SK-N-SH treated with all-trans-retinoic acid at 6 μM for 48 hours (cell line): Measurements from ENCODE around the gene RGN.

Experiments
- ARNTL ChIP-seq: fragments of 450-650 bp; formaldehyde crosslinking; IDR thresholded peaks from 2 replicates; pipeline ENCODE4 v1.5.0; 2020; ENCODE audit warnings: low read depth, mild to moderate bottlenecking, moderate library complexity, borderline replicate concordance
- CREB5 ChIP-seq: fragments of 250-450 bp; sonication (Bioruptor Pico); IDR thresholded peaks from 2 replicates; pipeline ENCODE4 v1.5.1; 2020; ENCODE audit warnings: low read depth, mild to moderate bottlenecking, moderate library complexity
- GLIS3 ChIP-seq: fragments of 250-450 bp; sonication (Bioruptor Pico); IDR thresholded peaks from 2 replicates; pipeline ENCODE4 v1.5.0; 2020; ENCODE audit warnings: mild to moderate bottlenecking, moderate library complexity
- ISL1 ChIP-seq: fragments of 250-450 bp; sonication (Bioruptor Pico); IDR thresholded peaks from 2 replicates; pipeline ENCODE4 v2.1.2; 2022; ENCODE audit warnings: mild to moderate bottlenecking, moderate library complexity
- OSR1 ChIP-seq: fragments of 250-450 bp; sonication (Bioruptor Pico); IDR thresholded peaks from 2 replicates; pipeline ENCODE4 v1.8.0; 2022; ENCODE audit warnings: moderate library complexity, mild to moderate bottlenecking, inconsistent platforms
- PATZ1 ChIP-seq: fragments of 250-450 bp; sonication (Bioruptor Pico); IDR thresholded peaks from 2 replicates; pipeline ENCODE4 v1.8.0; 2020; ENCODE audit warnings: mild to moderate bottlenecking, moderate library complexity, borderline replicate concordance
- RARB ChIP-seq: fragments of 250-450 bp; sonication (Bioruptor Pico); IDR thresholded peaks from 2 replicates; pipeline ENCODE4 v1.8.0; 2021; ENCODE audit warnings: mild to moderate bottlenecking, moderate library complexity
- TOX ChIP-seq: fragments of 250-450 bp; sonication (Bioruptor Pico); IDR thresholded peaks from 2 replicates; pipeline ENCODE4 v1.8.0; 2021; ENCODE audit warnings: mild to moderate bottlenecking, moderate library complexity, borderline replicate concordance
- ZFP3 ChIP-seq: fragments of 250-450 bp; sonication (Bioruptor Pico); IDR thresholded peaks from 2 replicates; pipeline ENCODE4 v1.5.0; 2020; ENCODE audit warnings: mild to moderate bottlenecking, moderate library complexity
- ZFP30 ChIP-seq: fragments of 450-650 bp; formaldehyde crosslinking; IDR thresholded peaks from 2 replicates; pipeline ENCODE4 v1.5.0; 2022; ENCODE audit warnings: mild to moderate bottlenecking, moderate library complexity
- ZNF70 ChIP-seq: fragments of 450-650 bp; formaldehyde crosslinking; IDR thresholded peaks from 2 replicates; pipeline ENCODE4 v1.5.0; 2020; ENCODE audit warnings: mild to moderate bottlenecking, moderate library complexity
- ZNF8 ChIP-seq: fragments of 450-650 bp; formaldehyde crosslinking; IDR thresholded peaks from 2 replicates; pipeline ENCODE4 v1.5.0; 2020; ENCODE audit warnings: mild to moderate bottlenecking, moderate library complexity
- TF ChIP-seq, protein P1 (sequence below): fragments of 250-450 bp; sonication (Bioruptor Pico); IDR thresholded peaks from 2 replicates; pipeline ENCODE4 v1.5.0; 2020; ENCODE audit warnings: mild to moderate bottlenecking, moderate library complexity

GRCh38 chrX:47080915-47081236 is 2.6 kb downstream of the RGN start:
- TF ChIP-seq OSR1 (CRISPR knock-in tag) (no peak), ISL1 (CRISPR knock-in tag) (no peak), CREB5 (no peak), RARB (no peak), PATZ1 (CRISPR knock-in tag) (no peak), TOX (no peak), GLIS3 (CRISPR knock-in tag) (no peak), ZFP30 (CRISPR knock-in tag) (no peak), ZFP3 (CRISPR knock-in tag) (no peak), ZNF70 (no peak), ARNTL (CRISPR knock-in tag) (no peak), ZNF8 (CRISPR knock-in tag) (no peak)
- TF ChIP-seq, protein P1, sequence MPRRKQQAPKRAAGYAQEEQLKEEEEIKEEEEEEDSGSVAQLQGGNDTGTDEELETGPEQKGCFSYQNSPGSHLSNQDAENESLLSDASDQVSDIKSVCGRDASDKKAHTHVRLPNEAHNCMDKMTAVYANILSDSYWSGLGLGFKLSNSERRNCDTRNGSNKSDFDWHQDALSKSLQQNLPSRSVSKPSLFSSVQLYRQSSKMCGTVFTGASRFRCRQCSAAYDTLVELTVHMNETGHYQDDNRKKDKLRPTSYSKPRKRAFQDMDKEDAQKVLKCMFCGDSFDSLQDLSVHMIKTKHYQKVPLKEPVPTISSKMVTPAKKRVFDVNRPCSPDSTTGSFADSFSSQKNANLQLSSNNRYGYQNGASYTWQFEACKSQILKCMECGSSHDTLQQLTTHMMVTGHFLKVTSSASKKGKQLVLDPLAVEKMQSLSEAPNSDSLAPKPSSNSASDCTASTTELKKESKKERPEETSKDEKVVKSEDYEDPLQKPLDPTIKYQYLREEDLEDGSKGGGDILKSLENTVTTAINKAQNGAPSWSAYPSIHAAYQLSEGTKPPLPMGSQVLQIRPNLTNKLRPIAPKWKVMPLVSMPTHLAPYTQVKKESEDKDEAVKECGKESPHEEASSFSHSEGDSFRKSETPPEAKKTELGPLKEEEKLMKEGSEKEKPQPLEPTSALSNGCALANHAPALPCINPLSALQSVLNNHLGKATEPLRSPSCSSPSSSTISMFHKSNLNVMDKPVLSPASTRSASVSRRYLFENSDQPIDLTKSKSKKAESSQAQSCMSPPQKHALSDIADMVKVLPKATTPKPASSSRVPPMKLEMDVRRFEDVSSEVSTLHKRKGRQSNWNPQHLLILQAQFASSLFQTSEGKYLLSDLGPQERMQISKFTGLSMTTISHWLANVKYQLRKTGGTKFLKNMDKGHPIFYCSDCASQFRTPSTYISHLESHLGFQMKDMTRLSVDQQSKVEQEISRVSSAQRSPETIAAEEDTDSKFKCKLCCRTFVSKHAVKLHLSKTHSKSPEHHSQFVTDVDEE (CRISPR knock-in tag) = no peak
